Stimulated activated CD8-positive, alpha-beta memory T cell treated with anti-CD3 and anti-CD28 coated beads, Interleukin-2, amount 100 ng/mL, for 1 hour (primary cell): Measurements from ENCODE around the gene OPN1SW.

Experiments
- DNase-seq, 2 donors: peaks; one replicate each; pipeline ENCODE4 v3.0.0-alpha.2; 2020; ENCODE audit warnings: low read depth in 2 of 2

The OPN1SW gene

GRCh38 chr7:128793181-128793547, 17.6 kb upstream of the OPN1SW start:
- DNase-seq = no peak

- no peak for DNase-seq
These were observed 17.0 kb upstream of the OPN1SW start for GRCh38 chr7:128792471-128793180.

GRCh38 chr7:128791972-128792327, 16.4 kb upstream of the OPN1SW start:
- DNase-seq = no peak

- peak; percentile 52 to 67 for DNase-seq
These were observed 15.8 kb upstream of the OPN1SW start, which contains the start of gene CCDC136 for GRCh38 chr7:128791121-128791971. TSS of gene CCDC136 (plus strand) at chr7:128791968. CDS start at chr7:128792412, 444 bp downstream.

DNA sequence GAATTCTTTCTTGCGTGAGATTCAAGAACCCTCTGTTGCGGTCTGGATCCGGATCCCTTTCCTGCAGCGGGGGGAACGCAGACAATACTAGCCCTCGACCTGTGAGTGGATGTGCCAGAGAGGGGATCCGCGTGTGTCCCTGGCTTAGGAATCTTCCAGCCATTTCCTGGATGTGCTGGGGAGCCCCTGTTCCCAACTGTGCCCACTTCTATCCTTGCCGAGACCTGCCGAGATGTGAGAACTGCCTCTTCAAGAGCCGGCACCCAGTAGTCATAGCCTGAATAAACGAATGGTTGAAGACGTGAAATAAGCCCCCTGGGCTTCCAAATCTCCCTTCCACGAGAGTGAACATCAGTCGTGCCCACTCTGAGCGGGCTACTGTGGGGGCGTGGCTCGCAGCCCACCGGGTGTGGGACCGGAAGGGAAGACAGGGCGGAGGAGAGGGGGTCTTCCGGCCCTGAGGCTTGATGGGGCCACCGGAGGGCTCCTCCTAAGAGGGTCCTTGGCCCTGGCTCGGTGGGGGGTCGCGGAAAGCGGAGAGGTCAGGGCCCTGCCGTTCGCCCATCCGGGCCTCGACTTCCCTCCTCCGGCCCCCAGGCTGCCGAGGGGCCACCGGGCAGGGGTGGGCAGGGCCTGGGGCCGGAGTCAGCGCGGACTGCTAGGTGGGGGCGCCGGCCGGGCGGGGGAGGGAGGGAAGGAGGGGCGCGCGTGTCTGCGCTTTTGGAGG, 14.9 kb upstream of the OPN1SW start:
- DNase-seq = no peak

DNA sequence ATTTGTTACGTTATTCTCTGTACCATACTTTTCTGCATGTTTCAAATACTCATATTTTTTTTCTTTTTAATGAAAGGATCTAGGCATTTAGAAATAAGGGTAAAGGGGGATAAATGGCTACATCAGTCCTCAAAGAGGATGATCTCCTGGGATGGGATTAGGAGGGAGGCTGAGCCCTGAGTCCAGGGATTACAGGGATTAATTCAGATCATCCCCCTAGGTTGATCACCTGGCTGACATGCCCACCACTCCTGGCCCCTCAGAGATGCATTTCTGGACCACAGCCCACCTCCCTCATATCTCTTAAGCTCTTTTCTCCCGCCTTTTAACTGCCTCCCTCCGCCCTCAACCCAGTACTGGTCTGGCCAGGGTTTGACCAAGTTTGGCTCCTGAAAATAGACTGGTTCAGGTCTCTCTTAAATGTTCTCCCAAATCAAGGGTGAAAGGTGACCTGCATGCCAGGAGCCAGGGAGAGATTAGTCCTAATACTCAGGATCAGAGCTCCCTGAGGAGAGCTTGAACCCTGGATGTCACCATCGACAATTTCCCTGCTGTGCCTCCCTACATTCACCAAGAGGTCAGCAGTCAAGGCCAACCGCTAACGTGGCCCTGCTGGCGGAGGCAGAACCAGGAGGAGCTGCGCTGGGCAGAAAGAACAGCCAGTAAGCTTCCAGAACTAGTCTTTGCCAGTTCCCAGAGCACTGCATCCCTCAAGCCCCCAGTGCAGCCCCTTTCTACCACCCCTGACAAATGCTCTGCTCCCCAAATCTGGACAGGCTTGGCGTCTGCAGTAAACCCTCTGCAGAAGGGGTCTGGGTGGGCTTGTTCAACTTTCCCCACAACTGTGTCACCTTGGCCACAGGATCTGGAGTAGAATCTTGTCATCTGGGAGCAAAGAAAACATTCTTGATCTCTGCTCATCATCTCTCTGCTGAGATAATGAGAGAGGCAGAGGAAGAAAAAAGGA, 13.1 kb upstream of the OPN1SW start:
- DNase-seq = no peak

DNA sequence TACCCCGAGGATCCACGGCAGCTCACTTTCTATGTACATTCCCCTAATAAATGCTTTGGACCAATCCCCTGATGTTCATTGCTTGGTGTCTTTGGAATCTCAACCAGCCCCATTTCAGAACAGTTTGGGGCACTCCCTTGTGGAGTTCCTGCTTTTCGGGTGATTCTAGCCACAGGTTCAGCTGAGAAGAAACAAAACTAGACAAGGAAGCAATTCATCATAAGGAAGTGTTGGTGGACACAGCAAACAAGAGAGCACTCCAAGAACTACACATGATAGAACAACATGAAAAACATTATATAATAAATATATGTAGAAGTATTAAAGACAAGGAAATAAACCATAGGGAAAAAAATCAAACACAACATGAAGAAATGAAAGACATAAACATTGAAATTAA, 10.1 kb upstream of the OPN1SW start:
- no peak for DNase-seq

DNA sequence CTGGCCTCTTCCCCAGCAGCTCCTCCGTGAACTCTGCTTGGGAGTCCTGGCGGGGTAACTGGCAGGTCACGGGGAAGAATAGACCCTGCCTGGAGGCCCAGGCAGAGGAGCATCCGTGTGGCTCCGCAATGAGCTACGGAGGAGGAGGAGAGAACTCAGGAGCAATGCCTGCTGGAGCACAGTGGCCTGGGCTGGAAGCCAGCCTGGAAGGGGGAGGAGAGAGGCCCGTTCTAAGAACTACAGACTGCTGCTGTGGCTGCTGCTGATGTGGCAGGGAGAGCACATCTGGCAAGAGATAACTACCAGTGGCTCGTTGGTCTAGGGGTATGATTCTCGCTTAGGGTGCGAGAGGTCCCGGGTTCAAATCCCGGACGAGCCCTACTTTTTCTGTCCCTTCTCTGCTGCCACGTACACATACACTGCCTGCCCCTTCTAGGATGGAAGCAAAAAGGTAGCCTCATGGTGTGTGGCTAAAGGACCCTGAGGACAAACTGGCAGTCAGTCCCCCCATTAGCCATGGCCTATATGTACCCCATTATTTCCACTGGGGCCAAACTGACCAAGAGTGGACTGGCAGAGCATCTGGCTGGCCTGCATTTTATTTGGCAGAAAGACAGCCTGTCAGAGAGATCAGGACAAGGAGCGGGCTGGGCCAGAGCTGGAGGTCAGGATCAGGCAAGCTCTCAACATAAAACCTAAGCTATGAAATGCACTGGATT, 7.7 kb upstream of the OPN1SW start:
- DNase-seq = no peak

- no peak for DNase-seq
These were observed 6.3 kb upstream of the OPN1SW start for GRCh38 chr7:128781851-128782250.

- no peak for DNase-seq
These were observed 5.5 kb upstream of the OPN1SW start for GRCh38 chr7:128781126-128781525.

GRCh38 chr7:128778946-128779345, 3.4 kb upstream of the OPN1SW start:
- no peak for DNase-seq

GRCh38 chr7:128777156-128778123, 1.8 kb upstream of the OPN1SW start:
- DNase-seq = no peak

- no peak for DNase-seq
These were observed 673 bp downstream of the OPN1SW start for GRCh38 chr7:128774921-128775320.

DNA sequence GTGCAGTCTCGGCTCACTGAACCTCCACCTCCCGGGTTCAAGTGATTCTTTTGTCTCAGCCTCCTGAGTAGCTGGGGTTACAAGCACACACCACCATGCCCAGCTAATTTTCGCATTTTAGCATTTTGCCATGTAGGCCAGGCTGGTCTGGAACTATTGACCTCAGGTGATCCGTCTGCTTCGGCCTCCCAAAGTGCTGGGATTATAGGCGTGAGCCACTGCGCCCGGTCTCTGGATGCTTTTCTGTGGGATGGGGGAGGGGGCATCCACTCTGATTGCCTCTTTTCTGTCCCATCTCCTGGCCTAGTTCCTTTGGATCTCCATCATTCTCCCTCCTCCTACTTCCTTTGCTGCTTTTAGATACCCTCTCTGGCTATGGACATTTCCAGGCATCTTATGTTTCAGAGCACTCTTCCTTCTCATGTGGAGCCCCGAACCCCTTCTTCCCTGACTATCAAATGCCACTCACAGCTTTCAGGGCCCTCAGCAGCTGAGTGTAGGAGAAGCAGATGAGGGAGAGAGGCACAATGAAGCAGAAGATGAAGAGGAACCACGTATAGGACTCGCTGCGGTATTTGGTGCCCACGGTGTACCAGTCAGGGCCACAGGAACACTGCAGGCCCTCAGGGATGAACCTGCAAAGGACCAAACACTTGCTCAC, 1.4 kb downstream of the OPN1SW start:
- no peak for DNase-seq

- DNase-seq = no peak
These were observed 2.0 kb downstream of the OPN1SW start for GRCh38 chr7:128773604-128774003.

- no peak for DNase-seq
These were observed 5.4 kb downstream of the OPN1SW start for GRCh38 chr7:128770233-128770632.

DNA sequence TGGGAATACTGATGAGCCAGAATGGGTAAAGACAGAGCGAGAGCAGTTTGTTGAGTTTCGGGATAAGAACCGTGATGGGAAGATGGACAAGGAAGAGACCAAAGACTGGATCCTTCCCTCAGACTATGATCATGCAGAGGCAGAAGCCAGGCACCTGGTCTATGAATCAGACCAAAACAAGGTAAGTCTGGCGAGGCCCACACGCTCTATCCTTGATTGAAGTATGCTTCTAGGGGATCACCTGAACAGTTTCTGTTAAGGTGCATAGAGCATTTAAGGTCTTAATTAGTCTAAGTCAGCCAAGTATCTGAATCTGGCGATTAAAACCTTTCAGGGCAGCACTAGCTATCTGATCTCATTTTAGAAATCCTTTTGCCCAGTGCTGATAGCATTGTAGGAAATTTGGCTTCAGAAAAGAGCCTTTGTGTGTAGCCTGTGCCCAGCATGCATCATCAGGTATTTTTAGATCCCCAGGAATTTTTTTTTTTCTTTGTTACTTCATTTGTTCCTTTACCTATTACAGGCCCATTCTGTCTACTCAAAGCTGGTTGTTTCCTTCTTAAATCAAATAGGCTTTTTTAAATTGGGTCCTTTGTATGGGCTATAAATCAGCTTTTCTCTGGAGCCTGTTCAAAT, 8.0 kb downstream of the OPN1SW start:
- no peak for DNase-seq

DNA sequence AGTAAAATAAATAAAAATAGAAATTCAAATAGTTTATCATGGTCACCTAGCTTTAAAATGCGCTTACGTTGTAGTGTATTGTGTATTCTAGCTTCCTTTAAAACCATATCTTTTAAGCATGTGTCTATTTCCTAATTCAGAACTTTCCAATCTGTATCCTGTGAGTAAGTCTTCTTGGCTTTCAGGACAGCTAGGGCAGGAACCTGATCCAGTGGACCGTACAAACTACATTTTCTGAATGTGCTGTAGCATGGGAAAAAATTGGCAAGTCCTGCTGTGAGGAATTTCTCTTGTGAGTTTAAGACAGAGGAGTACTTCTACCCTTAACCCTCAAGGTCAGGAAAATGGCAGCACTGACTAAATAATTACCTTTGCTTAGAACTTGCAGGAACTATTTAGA, 12.1 kb downstream of the OPN1SW start:
- no peak for DNase-seq

GRCh38 chr7:128759242-128759641, 16.4 kb downstream of the OPN1SW start:
- no peak for DNase-seq
